HEK293 (cell line): ENCODE data around the gene LCN10.
A peak's percentile ranks its signal among the peaks of the same experiment; 100 is the strongest.

Source experiments
- BCL11B ChIP-seq: fragments of 450-650 bp; formaldehyde crosslinking; IDR thresholded peaks from 2 replicates; pipeline ENCODE4 v1.5.1; 2016; ENCODE audit warnings: low read depth, missing biosample characterization, missing genetic modification characterization
- KLF10 ChIP-seq: fragments of 450-650 bp; IDR thresholded peaks from 2 replicates; pipeline ENCODE4 v1.5.1; 2018; ENCODE audit warnings: missing biosample characterization, mild to moderate bottlenecking, missing genetic modification characterization
- MYNN ChIP-seq: fragments of 450-650 bp; formaldehyde crosslinking; IDR thresholded peaks from 2 replicates; pipeline ENCODE4 v1.5.1; 2016; ENCODE audit warnings: missing biosample characterization, missing genetic modification characterization, borderline replicate concordance
- SETDB1 ChIP-seq: IDR thresholded peaks from one replicate; pipeline ENCODE4 v1.6.1; 2017; ENCODE audit warnings: mild to moderate bottlenecking, low read length, moderate library complexity, mixed read lengths; ENCODE audit not compliant: insufficient read length
- ZBTB48 ChIP-seq: fragments of 450-650 bp; formaldehyde crosslinking; IDR thresholded peaks from 2 replicates; pipeline ENCODE4 v1.5.1; 2016; ENCODE audit warnings: missing biosample characterization, missing genetic modification characterization
- ZNF138 ChIP-seq: fragments of 450-650 bp; formaldehyde crosslinking; IDR thresholded peaks from 2 replicates; pipeline ENCODE4 v1.5.1; 2016; ENCODE audit warnings: missing biosample characterization, missing genetic modification characterization, borderline replicate concordance
- ZNF16 ChIP-seq: fragments of 450-650 bp; formaldehyde crosslinking; IDR thresholded peaks from 2 replicates; pipeline ENCODE4 v1.5.1; 2016; ENCODE audit warnings: low read depth, missing biosample characterization, missing genetic modification characterization
- ZNF24 ChIP-seq: fragments of 450-650 bp; formaldehyde crosslinking; IDR thresholded peaks from 2 replicates; pipeline ENCODE4 v1.5.1; 2016; ENCODE audit warnings: missing biosample characterization, missing genetic modification characterization
- ZNF391 ChIP-seq: fragments of 450-650 bp; formaldehyde crosslinking; IDR thresholded peaks from 2 replicates; pipeline ENCODE4 v1.5.1; 2016; ENCODE audit warnings: low read depth, missing biosample characterization, missing genetic modification characterization, borderline replicate concordance
- ZSCAN30 ChIP-seq: fragments of 450-650 bp; IDR thresholded peaks from 2 replicates; pipeline ENCODE4 v1.5.1; 2018; ENCODE audit warnings: missing biosample characterization, mild to moderate bottlenecking, missing genetic modification characterization, moderate library complexity
- TF ChIP-seq, protein P1 (sequence below): fragments of 450-650 bp; formaldehyde crosslinking; conservative IDR thresholded peaks from 2 replicates; pipeline ENCODE4 v1.5.1; 2016; ENCODE audit warnings: low read depth, missing biosample characterization, missing genetic modification characterization
- TF ChIP-seq, protein P2 (sequence below): fragments of 450-650 bp; formaldehyde crosslinking; IDR thresholded peaks from 2 replicates; pipeline ENCODE4 v1.5.1; 2016; ENCODE audit warnings: missing biosample characterization, missing genetic modification characterization, borderline replicate concordance
- TF ChIP-seq, protein P3 (sequence below): fragments of 450-650 bp; formaldehyde crosslinking; IDR thresholded peaks from 2 replicates; pipeline ENCODE4 v1.5.1; 2016; ENCODE audit warnings: missing biosample characterization, missing genetic modification characterization
- TF ChIP-seq, protein P4 (sequence below): fragments of 450-650 bp; formaldehyde crosslinking; IDR thresholded peaks from 2 replicates; pipeline ENCODE4 v1.5.1; 2016; ENCODE audit warnings: missing biosample characterization, missing genetic modification characterization, borderline replicate concordance
- TF ChIP-seq, protein P5 (sequence below): fragments of 450-650 bp; formaldehyde crosslinking; IDR thresholded peaks from 2 replicates; pipeline ENCODE4 v1.5.1; 2016; ENCODE audit warnings: missing biosample characterization, missing genetic modification characterization
- TF ChIP-seq, protein P6 (sequence below): fragments of 450-650 bp; formaldehyde crosslinking; IDR thresholded peaks from 2 replicates; pipeline ENCODE4 v1.5.1; 2016; ENCODE audit warnings: missing biosample characterization, missing genetic modification characterization
- TF ChIP-seq, protein P7 (sequence below): fragments of 450-650 bp; formaldehyde crosslinking; IDR thresholded peaks from 2 replicates; pipeline ENCODE4 v1.5.1; 2016; ENCODE audit warnings: missing biosample characterization, missing genetic modification characterization

LCN10 gene

DNA sequence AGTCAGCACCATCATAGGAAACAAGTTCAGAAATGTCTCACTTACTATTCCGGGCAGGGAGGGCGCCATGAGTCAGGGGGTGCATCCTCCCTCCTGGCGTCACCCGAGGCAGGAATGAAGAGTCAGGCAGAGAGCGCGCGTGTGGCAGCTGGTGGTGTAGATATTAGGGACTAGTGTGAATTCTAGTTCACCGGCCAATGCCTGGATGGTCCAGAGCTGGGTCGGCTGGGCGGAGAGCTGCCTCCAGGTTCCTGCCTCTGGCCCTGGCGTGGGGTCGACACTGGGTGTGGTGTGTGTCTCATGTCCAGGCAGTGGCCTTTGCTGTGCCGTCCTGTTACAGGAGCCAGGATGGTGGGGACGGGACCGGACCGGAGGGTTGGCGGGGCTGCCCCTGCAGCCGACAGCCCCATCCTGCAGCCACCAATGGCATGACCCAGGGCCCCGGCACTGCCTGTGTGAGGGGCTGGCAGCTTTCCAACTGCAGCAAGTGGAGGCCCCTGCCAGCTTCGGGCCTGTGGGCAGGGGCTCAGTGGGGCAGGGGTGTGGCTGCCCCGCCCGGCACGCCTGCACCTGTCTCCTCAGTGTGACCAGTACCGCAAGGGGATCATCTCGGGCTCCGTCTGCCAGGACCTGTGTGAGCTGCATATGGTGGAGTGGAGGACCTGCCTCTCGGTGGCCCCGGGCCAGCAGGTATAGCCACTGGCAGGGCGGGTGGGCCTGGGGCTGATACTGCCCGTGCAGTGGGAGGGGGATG, 21.2 kb downstream of the LCN10 start (continued):
- TF ChIP-seq, protein P1, sequence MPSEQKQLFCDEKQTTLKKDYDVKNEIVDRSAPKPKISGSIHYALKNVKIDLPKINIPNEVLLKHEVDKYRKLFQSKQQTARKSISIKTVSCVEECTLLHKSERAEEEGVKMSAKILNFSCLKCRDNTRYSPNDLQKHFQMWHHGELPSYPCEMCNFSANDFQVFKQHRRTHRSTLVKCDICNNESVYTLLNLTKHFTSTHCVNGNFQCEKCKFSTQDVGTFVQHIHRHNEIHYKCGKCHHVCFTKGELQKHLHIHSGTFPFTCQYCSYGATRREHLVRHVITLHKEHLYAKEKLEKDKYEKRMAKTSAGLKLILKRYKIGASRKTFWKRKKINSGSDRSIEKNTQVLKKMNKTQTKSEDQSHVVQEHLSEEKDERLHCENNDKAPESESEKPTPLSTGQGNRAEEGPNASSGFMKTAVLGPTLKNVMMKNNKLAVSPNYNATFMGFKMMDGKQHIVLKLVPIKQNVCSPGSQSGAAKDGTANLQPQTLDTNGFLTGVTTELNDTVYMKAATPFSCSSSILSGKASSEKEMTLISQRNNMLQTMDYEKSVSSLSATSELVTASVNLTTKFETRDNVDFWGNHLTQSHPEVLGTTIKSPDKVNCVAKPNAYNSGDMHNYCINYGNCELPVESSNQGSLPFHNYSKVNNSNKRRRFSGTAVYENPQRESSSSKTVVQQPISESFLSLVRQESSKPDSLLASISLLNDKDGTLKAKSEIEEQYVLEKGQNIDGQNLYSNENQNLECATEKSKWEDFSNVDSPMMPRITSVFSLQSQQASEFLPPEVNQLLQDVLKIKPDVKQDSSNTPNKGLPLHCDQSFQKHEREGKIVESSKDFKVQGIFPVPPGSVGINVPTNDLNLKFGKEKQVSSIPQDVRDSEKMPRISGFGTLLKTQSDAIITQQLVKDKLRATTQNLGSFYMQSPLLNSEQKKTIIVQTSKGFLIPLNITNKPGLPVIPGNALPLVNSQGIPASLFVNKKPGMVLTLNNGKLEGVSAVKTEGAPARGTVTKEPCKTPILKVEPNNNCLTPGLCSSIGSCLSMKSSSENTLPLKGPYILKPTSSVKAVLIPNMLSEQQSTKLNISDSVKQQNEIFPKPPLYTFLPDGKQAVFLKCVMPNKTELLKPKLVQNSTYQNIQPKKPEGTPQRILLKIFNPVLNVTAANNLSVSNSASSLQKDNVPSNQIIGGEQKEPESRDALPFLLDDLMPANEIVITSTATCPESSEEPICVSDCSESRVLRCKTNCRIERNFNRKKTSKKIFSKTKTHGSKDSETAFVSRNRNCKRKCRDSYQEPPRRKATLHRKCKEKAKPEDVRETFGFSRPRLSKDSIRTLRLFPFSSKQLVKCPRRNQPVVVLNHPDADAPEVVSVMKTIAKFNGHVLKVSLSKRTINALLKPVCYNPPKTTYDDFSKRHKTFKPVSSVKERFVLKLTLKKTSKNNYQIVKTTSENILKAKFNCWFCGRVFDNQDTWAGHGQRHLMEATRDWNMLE (tag by site-specific recombination), result no peak
- TF ChIP-seq ZBTB48 (tag by site-specific recombination) (0 out of 2 replicates have a peak, but pooled peaks have one; percentile 18), ZNF138 (tag by site-specific recombination) (no peak), BCL11B (peak; percentile 36; the same call in 1 of the 2 replicates), ZNF391 (tag by site-specific recombination) (no peak), ZNF16 (no peak), KLF10 (tag by site-specific recombination) (peak; percentile 39; the same call in 1 of the 2 replicates), MYNN (tag by site-specific recombination) (no peak), SETDB1 (no peak), ZNF24 (tag by site-specific recombination) (no peak), ZSCAN30 (tag by site-specific recombination) (no peak)
- TF ChIP-seq, protein P2, sequence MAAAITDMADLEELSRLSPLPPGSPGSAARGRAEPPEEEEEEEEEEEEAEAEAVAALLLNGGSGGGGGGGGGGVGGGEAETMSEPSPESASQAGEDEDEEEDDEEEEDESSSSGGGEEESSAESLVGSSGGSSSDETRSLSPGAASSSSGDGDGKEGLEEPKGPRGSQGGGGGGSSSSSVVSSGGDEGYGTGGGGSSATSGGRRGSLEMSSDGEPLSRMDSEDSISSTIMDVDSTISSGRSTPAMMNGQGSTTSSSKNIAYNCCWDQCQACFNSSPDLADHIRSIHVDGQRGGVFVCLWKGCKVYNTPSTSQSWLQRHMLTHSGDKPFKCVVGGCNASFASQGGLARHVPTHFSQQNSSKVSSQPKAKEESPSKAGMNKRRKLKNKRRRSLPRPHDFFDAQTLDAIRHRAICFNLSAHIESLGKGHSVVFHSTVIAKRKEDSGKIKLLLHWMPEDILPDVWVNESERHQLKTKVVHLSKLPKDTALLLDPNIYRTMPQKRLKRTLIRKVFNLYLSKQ (tag by site-specific recombination), result no peak
- TF ChIP-seq, protein P3, sequence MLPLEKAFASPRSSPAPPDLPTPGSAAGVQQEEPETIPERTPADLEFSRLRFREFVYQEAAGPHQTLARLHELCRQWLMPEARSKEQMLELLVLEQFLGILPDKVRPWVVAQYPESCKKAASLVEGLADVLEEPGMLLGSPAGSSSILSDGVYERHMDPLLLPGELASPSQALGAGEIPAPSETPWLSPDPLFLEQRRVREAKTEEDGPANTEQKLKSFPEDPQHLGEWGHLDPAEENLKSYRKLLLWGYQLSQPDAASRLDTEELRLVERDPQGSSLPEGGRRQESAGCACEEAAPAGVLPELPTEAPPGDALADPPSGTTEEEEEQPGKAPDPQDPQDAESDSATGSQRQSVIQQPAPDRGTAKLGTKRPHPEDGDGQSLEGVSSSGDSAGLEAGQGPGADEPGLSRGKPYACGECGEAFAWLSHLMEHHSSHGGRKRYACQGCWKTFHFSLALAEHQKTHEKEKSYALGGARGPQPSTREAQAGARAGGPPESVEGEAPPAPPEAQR (tag by site-specific recombination), result no peak
- TF ChIP-seq, protein P4, sequence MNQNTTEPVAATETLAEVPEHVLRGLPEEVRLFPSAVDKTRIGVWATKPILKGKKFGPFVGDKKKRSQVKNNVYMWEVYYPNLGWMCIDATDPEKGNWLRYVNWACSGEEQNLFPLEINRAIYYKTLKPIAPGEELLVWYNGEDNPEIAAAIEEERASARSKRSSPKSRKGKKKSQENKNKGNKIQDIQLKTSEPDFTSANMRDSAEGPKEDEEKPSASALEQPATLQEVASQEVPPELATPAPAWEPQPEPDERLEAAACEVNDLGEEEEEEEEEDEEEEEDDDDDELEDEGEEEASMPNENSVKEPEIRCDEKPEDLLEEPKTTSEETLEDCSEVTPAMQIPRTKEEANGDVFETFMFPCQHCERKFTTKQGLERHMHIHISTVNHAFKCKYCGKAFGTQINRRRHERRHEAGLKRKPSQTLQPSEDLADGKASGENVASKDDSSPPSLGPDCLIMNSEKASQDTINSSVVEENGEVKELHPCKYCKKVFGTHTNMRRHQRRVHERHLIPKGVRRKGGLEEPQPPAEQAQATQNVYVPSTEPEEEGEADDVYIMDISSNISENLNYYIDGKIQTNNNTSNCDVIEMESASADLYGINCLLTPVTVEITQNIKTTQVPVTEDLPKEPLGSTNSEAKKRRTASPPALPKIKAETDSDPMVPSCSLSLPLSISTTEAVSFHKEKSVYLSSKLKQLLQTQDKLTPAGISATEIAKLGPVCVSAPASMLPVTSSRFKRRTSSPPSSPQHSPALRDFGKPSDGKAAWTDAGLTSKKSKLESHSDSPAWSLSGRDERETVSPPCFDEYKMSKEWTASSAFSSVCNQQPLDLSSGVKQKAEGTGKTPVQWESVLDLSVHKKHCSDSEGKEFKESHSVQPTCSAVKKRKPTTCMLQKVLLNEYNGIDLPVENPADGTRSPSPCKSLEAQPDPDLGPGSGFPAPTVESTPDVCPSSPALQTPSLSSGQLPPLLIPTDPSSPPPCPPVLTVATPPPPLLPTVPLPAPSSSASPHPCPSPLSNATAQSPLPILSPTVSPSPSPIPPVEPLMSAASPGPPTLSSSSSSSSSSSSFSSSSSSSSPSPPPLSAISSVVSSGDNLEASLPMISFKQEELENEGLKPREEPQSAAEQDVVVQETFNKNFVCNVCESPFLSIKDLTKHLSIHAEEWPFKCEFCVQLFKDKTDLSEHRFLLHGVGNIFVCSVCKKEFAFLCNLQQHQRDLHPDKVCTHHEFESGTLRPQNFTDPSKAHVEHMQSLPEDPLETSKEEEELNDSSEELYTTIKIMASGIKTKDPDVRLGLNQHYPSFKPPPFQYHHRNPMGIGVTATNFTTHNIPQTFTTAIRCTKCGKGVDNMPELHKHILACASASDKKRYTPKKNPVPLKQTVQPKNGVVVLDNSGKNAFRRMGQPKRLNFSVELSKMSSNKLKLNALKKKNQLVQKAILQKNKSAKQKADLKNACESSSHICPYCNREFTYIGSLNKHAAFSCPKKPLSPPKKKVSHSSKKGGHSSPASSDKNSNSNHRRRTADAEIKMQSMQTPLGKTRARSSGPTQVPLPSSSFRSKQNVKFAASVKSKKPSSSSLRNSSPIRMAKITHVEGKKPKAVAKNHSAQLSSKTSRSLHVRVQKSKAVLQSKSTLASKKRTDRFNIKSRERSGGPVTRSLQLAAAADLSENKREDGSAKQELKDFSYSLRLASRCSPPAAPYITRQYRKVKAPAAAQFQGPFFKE (tag by site-specific recombination), result no peak
- TF ChIP-seq, protein P5, sequence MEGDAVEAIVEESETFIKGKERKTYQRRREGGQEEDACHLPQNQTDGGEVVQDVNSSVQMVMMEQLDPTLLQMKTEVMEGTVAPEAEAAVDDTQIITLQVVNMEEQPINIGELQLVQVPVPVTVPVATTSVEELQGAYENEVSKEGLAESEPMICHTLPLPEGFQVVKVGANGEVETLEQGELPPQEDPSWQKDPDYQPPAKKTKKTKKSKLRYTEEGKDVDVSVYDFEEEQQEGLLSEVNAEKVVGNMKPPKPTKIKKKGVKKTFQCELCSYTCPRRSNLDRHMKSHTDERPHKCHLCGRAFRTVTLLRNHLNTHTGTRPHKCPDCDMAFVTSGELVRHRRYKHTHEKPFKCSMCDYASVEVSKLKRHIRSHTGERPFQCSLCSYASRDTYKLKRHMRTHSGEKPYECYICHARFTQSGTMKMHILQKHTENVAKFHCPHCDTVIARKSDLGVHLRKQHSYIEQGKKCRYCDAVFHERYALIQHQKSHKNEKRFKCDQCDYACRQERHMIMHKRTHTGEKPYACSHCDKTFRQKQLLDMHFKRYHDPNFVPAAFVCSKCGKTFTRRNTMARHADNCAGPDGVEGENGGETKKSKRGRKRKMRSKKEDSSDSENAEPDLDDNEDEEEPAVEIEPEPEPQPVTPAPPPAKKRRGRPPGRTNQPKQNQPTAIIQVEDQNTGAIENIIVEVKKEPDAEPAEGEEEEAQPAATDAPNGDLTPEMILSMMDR, result no peak
- TF ChIP-seq, protein P6, sequence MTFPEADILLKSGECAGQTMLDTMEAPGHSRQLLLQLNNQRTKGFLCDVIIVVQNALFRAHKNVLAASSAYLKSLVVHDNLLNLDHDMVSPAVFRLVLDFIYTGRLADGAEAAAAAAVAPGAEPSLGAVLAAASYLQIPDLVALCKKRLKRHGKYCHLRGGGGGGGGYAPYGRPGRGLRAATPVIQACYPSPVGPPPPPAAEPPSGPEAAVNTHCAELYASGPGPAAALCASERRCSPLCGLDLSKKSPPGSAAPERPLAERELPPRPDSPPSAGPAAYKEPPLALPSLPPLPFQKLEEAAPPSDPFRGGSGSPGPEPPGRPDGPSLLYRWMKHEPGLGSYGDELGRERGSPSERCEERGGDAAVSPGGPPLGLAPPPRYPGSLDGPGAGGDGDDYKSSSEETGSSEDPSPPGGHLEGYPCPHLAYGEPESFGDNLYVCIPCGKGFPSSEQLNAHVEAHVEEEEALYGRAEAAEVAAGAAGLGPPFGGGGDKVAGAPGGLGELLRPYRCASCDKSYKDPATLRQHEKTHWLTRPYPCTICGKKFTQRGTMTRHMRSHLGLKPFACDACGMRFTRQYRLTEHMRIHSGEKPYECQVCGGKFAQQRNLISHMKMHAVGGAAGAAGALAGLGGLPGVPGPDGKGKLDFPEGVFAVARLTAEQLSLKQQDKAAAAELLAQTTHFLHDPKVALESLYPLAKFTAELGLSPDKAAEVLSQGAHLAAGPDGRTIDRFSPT (tag by site-specific recombination), result 0 out of 2 replicates have a peak, but pooled peaks have one; percentile 7
- TF ChIP-seq, protein P7, sequence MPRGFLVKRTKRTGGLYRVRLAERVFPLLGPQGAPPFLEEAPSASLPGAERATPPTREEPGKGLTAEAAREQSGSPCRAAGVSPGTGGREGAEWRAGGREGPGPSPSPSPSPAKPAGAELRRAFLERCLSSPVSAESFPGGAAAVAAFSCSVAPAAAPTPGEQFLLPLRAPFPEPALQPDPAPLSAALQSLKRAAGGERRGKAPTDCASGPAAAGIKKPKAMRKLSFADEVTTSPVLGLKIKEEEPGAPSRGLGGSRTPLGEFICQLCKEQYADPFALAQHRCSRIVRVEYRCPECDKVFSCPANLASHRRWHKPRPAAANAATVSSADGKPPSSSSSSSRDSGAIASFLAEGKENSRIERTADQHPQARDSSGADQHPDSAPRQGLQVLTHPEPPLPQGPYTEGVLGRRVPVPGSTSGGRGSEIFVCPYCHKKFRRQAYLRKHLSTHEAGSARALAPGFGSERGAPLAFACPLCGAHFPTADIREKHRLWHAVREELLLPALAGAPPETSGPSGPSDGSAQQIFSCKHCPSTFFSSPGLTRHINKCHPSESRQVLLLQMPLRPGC (tag by site-specific recombination), result no peak
